ENCODE results near the gene USH2A. TPM values are rescaled to one million over a fixed set of nuclear protein-coding genes. Genes with fewer than 3 reads are reported as not detected.

USH2A gene
- total RNA-seq, 3 donors from 2014 or later: 0.03 to 0.17 TPM; not detected in 1

- Histone ChIP-seq H3K36me3 (ENCODE audit: low read depth) (no peaks in the 10 kb centered on the region), H3K4me1 (ENCODE audit: low read depth) (no peaks in the 10 kb centered on the region), H3K9me3 (no peaks in the 10 kb centered on the region), H3K4me3 (no peak overlapping the region)
- TF ChIP-seq, protein P1, sequence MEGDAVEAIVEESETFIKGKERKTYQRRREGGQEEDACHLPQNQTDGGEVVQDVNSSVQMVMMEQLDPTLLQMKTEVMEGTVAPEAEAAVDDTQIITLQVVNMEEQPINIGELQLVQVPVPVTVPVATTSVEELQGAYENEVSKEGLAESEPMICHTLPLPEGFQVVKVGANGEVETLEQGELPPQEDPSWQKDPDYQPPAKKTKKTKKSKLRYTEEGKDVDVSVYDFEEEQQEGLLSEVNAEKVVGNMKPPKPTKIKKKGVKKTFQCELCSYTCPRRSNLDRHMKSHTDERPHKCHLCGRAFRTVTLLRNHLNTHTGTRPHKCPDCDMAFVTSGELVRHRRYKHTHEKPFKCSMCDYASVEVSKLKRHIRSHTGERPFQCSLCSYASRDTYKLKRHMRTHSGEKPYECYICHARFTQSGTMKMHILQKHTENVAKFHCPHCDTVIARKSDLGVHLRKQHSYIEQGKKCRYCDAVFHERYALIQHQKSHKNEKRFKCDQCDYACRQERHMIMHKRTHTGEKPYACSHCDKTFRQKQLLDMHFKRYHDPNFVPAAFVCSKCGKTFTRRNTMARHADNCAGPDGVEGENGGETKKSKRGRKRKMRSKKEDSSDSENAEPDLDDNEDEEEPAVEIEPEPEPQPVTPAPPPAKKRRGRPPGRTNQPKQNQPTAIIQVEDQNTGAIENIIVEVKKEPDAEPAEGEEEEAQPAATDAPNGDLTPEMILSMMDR (IDR thresholded peaks at IDR 0.05): no peak
- ATAC-seq: no peak
- no peak for DNase-seq
- intact Hi-C loops (cut with DNase I, micrococcal nuclease): no loop called here
Observed at GRCh38 chr1:215661033-215661432, 762.2 kb downstream of the USH2A start.

GRCh38 chr1:215660259-215660658 lies 763.0 kb downstream of the USH2A start:
- intact Hi-C loops (cut with DNase I, micrococcal nuclease): no loop called here
- ATAC-seq (no peak), DNase-seq (no peak)
- Histone ChIP-seq H3K9me3 (no peaks in the 10 kb centered on the region), H3K4me3 (no peak overlapping the region), H3K4me1 (ENCODE audit: low read depth) (no peaks in the 10 kb centered on the region), H3K36me3 (ENCODE audit: low read depth) (no peaks in the 10 kb centered on the region)
- TF ChIP-seq, protein P1 (IDR thresholded peaks at IDR 0.05): no peak

DNA sequence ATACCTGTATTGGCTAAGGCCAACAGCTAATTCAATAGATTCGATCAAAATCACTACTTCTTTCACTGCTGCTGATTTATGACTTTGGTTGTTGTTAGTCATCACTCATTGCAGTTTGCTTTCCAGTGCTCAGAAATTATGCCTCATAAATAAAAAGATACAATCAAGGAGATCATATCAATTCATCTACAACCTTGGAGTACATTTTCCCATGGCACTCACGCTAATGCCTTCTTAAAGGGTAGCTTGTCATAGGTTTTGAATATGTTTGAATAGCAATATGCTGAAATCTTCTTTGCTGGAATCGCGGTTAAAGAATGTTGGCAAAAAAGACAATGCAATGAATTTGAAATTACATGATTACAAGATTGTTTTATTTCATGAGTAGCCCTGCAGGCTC lies 766.2 kb downstream of the USH2A start:
- TF ChIP-seq, protein P1 (IDR thresholded peaks at IDR 0.05): no peak
- intact Hi-C loops (cut with DNase I, micrococcal nuclease): no loop called here
- H3K4me3 ChIP-seq: no peak overlapping the region
- H3K9me3 ChIP-seq: no peaks in the 10 kb centered on the region
- no peaks in the 10 kb centered on the region for H3K36me3 ChIP-seq (ENCODE audit: low read depth)
- no peaks in the 10 kb centered on the region for H3K4me1 ChIP-seq (ENCODE audit: low read depth)
- DNase-seq (no peak), ATAC-seq (no peak)

DNA sequence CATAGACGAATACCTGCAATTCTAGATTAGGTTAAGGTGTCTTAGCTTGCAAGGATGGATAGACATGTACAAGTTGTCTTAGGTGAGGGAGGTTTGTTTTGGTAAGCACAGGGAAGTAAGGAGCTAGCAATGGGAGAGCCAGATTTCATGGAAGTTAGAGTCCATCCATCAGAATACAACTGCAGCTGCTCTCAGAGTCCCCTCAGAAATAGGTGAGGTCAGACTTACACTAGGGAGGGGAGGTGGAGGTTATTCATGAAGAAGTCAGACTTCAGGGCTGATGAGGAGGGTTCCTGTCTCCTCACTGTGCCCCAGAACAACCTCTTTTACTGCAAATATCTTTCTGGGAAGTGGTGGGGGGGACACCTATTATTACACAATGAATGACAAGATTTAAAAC lies 770.9 kb downstream of the USH2A start:
- ATAC-seq (no peak), DNase-seq (no peak)
- TF ChIP-seq, protein P1 (IDR thresholded peaks at IDR 0.05): no peak

DNA sequence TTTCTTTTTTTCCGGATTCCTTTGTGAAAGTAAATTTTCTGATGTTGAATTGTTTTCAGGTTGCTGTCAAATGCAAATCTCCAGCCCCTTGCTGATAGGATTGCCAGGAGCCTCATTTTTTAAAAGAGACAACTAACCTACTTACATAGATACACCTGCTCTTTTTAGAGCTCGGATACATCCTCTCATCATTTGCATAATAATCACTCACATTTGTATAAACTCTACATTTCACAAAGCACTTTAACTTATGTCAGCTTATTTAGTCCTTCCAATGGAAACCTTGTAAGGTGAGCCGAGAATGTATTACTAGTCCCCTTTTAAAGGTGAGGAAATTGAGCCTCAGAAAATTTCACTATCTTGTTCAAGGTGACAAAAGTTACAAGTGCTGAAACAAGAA lies 771.4 kb downstream of the USH2A start:
- H3K4me1 ChIP-seq (ENCODE audit: low read depth): no peaks in the 10 kb centered on the region
- DNase-seq (no peak), ATAC-seq (no peak)
- H3K36me3 ChIP-seq (ENCODE audit: low read depth): no peaks in the 10 kb centered on the region
- no peaks in the 10 kb centered on the region for H3K9me3 ChIP-seq
- TF ChIP-seq, protein P1 (IDR thresholded peaks at IDR 0.05): no peak
- intact Hi-C loops (cut with DNase I, micrococcal nuclease): no loop called here
- H3K4me3 ChIP-seq: no peak overlapping the region

More for the DNA sequence above, 770.9 kb downstream of the USH2A start:
- Histone ChIP-seq H3K4me3 (no peak overlapping the region), H3K9me3 (no peaks in the 10 kb centered on the region), H3K36me3 (ENCODE audit: low read depth) (no peaks in the 10 kb centered on the region), H3K4me1 (ENCODE audit: low read depth) (no peaks in the 10 kb centered on the region)
- intact Hi-C loops (cut with DNase I, micrococcal nuclease): no loop called here
